Epidermal melanocyte (primary cell): ENCODE results near the gene ZNF506.
"Not testable (repeated sequence)": the region's sequence is repeated elsewhere in the genome, so short reads cannot be mapped to it uniquely, and the experiment has no call there.

Source experiments
- DNase-seq: peaks from one replicate; pipeline ENCODE4 v3.0.0; 2011; ENCODE audit warnings: low spot score; ENCODE audit not compliant: insufficient read length

Gene ZNF506

GRCh38 chr19:19745496-19746285, 75.9 kb downstream of the ZNF506 start:
- DNase-seq, result no peak

GRCh38 chr19:19744641-19745040, 76.9 kb downstream of the ZNF506 start:
- no peak for DNase-seq

GRCh38 chr19:19743921-19744320, 77.6 kb downstream of the ZNF506 start:
- not testable (repeated sequence) for DNase-seq

- no peak for DNase-seq
These were observed 78.4 kb downstream of the ZNF506 start for GRCh38 chr19:19743176-19743575.

GRCh38 chr19:19742773-19743172, 78.8 kb downstream of the ZNF506 start:
- no peak for DNase-seq
